NCI-H526 treated with DMSO at 0.1 percent for 48 hours (cell line): ENCODE results near the gene OR52E4.

ENCODE experiments used
- DNase-seq: peaks from one replicate; lab custom pipeline; 2025; lab: John Stamatoyannopoulos, UW

Gene OR52E4

DNA sequence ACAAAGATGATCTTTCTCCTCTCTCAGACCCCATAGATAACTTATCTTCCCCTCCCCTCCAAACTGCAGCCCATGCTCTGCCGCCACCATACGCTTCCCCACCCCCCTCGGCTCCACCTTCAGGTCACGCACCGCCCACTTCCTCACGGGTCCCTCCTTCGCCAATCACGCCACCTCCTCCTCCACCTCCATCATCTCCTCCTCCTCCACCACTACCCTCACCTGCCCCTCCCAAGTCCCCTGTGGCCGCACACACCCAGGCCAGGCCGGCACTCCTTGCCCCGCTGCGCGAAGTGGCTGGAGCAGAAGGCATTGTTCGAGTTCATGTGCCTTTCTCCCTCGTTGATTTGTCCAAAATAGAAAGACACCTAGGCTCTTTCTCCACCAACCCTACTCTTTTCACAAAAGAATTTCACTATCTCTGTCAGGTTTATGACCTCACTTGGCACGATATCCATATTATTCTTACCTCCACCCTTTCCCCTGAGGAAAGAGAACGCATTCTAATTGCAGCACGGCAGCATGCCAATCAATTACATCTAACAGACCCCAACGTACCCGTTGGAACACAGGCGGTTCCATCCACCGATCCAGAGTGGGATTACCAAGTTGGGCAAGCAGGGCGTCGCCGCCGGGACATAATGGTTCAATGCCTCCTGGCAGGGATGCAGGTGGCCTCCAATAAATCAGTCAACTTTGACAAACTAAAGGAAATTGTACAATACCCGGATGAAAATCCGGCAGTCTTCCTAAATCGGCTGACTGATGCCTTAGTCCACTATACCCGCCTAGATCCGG lies 49.3 kb downstream of the OR52E4 start:
- DNase-seq: no peak

DNA sequence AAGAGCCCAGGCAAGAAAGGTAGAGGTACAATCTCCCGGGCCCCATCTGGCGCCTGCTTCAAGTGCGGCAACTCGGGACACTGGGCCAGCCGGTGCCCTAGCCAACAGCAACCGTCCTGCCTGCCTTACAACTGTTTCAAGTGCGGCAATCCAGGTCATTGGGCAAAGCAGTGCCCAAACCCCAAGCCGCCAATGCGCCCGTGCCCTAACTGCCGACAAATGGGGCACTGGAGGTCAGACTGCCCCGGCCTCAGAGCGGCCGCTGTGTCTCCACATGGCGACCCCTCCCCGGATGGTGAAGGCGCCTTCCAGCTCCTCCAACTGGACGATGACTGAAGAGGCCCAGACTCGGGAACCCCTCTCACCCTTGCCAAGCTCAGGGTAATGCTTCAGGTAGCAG lies 50.2 kb downstream of the OR52E4 start:
- DNase-seq: no peak

DNA sequence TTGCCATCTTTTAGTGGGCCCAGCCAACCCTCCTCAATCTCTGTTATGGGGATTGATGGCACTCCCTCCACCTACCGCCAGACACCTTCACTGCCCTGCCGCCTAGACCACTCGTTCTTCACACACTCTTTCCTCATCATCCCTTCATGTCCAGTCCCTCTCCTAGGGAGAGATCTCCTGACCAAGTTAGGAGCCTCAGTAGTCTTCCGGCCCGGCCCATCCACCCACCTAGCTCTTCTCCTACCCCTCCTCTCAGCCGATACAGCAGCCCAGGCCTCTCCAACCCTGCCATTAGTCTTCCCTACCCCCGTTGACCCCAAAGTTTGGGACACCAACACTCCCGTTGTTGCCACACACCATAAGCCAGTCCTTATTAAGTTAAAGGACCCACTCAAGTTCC lies 50.6 kb downstream of the OR52E4 start:
- no peak for DNase-seq

DNA sequence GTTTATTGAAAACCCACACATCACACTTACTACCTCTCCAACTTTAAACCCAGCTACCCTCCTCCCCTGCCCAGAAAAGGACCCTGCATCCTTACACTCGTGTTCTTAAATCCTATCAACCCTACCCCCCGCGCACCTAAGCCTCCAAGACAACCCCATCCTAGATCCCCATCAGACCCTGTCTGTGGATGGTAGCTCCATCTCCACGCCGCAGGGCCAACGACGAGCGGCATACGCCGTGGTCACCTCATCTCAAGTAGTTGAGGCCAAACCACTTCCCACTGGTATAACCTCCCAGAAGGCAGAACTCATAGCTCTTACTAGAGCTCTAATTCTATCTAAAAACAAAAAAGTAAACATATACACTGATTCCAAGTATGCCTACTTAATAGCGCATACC lies 52.2 kb downstream of the OR52E4 start:
- no peak for DNase-seq

DNA sequence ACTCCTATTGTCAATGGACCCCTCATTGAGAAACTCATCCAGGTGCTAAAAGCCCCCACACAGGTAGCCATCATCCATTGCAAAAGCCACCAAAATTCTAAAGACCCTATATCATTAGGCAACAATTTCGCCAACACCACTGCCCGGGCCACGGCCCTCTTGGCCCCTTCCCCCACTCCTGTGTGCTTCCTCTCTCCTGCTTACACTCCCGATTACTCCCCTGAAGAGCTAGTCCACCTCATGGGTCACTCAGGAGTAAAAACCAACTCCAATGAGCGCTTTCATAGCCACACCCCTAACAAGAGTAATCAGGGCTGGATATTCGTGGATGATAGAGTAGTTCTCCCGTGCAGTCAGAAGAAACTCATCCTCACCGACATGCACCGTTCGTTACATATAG lies 52.7 kb downstream of the OR52E4 start:
- no peak for DNase-seq
